Transverse colon (tissue), 4 donors: ENCODE measurements around the gene COQ10B.

Experiments
- CTCF ChIP-seq, 5 experiments: fragments of 200-600 bp in 3 of 5; fragments of 450-650 bp in 2 of 5; sonication (generic) in 3 of 5; IDR thresholded peaks; 1 replicate in 2 of 5; 2 replicates in 3 of 5; pipeline ENCODE4 v1.5.1; 2016 to 2017; ENCODE audit warnings: antibody characterized with exemption in 5 of 5, inconsistent platforms in 3 of 5, mild to moderate bottlenecking in 2 of 5, moderate library complexity in 1 of 5
- EP300 ChIP-seq: sonication (generic); formaldehyde crosslinking; IDR thresholded peaks from one replicate; pipeline ENCODE4 v1.6.1; 2017; ENCODE audit warnings: antibody characterized with exemption, low read depth
- POLR2A ChIP-seq: fragments of 450-650 bp; IDR thresholded peaks from one replicate; pipeline ENCODE4 v1.6.1; 2016; ENCODE audit warnings: antibody characterized with exemption, mild to moderate bottlenecking, moderate library complexity
- POLR2AphosphoS5 ChIP-seq, 3 donors: sonication (generic); formaldehyde crosslinking; IDR thresholded peaks; one replicate each; pipeline ENCODE4 v1.6.1; 2016; ENCODE audit warnings: antibody characterized with exemption in 3 of 3

- TF ChIP-seq EP300 (no peak), POLR2AphosphoS5 (IDR thresholded peaks at IDR 0.05) (peak; percentile 94 to 97 (median 96)), CTCF (IDR thresholded peaks at IDR 0.05) (no peak), POLR2A (peak; percentile 96)
Observed at GRCh38 chr2:197434541-197435513, 18.5 kb upstream of the COQ10B start, which contains the start of gene SF3B1.
